HG02759 (cell line): ENCODE measurements around the gene DPP6.
"Not testable (repeated sequence)": the region's sequence is repeated elsewhere in the genome, so short reads cannot be mapped to it uniquely, and the experiment has no call there.

Experiments used
- ATAC-seq: cut with Tn5 transposase; IDR thresholded peaks from one replicate; pipeline ENCODE4 v1.9.1; 2021; ENCODE audit warnings: mild to moderate bottlenecking, moderate library complexity; ENCODE audit not compliant: unreplicated experiment

The DPP6 gene

DNA sequence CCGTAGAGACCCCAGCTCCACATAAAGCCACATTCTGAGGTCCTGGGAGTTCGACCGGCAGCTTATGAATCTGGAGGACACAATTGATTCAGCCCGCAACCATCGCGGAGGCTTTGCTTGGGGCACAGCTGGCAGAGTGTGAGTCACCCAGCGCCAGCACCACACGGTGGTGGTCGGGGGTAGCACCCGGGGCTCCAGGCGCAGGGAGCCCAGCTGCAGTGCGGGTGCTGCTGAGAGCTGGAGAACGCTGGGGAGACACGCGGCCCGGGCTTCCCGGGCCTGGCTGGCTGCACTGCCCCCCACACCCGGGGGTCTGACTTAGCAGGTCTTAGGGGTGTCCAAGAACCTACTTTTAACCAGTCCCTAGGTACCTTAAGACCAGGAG lies 862.8 kb downstream of the DPP6 start:
- no peak for ATAC-seq

DNA sequence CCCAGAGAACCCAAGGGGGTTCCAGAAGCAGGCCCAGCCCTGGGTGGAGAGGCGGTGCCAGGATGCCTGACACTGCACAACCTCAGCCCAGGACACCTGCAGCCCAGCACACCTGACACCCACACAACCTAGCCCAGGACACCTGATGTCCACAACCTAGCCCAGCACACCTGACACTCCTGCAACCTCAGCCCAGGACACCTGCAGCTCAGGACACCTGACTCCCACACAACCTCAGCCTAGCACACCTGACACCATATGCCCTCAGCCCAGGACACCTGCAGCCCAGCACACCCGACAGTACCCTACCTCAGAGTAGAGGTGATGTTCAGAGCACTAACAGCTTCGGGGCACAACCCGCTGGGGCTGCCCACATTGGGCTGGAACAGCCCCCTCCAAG lies 863.4 kb downstream of the DPP6 start:
- no peak for ATAC-seq

DNA sequence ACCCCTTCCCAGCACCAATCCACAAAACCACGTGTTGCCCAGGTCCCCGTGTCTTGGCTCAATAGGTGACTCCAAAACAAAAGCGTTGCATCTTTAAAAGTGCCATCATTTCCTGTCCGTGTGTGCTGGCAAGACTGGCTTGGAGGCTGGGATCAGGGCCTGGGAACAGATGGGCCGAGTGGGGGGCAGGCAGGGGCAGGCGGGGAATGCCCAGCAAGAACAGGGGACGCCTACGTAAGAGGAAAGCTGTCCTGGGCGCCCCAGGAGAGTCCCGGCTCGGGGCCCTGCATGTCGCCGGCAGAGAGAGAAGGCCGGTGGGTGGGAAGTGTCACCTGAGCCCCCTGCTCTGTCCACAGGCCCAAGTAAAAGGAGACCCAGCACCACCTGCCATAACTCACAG lies 864.2 kb downstream of the DPP6 start:
- no peak for ATAC-seq

GRCh38 chr7:154916856-154917807 lies 864.9 kb downstream of the DPP6 start:
- ATAC-seq, result no peak

DNA sequence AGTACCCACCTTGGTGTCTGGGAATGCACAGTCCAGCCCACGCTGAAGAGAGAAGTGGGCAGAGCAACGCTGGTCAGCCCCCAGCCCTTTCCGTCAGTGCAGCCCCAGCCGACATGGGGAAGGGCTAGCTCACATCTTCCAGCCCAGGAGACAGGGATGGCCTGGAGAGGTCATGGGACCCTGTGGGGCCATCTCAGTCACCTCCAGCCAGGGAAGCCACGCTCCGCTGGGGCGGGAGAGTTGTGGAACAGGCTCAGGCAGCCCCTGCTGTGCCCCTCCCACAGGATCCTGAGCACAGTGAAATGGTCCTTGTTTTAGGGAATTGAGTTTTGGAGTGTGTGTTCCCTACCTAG lies 865.6 kb downstream of the DPP6 start:
- ATAC-seq, result no peak

DNA sequence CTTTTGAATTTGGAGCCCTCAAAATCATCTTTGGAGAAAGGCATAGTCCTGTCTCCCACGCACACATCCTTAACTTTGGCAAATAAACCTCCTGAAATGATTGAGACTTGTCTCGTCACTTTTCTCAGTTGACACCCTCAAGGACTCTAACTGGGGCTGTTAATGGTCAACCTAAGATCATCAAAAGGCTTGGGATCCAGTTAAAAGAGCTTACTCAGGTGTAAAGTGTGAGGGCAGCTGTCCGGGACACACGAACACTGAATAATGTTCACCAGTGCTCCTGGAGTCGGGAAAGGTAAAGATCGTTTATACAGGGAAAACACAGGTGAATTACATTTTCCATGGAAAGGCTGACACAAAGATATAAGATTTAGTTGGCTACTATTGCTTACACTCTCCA lies 866.1 kb downstream of the DPP6 start:
- ATAC-seq, result no peak

- ATAC-seq, result no peak
These were observed 866.5 kb downstream of the DPP6 start for GRCh38 chr7:154918741-154919140.

DNA sequence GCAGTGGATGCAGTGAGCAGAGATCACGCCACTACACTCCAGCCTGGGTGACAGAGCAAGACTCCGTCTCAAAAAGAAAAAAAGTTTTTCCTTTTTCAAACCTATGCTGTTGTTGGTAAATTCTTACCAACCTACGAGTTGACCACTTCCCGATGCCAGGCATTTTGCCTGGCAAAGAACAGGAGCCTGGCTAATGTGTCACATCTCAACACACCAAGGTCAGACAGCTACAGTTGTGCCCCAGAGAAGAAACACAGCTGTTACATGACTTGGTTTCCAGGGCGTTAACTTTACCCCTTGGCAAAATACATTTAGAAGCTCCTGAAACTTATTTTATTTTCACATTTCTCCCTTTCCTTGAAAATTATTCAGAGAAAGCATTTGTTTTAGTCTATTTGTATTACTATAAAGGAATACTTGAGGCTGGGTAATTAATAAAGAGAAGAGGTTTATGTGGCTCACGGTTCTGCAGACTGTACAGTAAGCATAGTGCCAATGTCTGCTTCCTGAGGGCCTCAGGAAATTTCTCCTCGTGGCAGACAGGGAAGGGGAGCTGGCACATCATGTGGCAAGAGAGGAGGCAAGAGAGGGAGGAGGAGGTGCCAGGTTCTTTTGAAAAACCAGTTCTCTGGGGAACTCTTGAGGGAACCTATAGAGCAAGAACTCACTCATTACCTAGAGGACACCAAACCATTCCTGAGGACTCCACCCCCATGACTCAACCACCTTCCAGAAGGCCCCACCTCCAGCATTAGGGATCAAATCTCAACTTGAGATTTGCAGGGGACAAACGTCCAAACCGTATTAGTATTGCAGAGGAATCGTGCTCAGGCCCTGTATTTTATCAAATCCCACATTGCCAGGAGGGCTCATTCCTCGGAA lies 867.4 kb downstream of the DPP6 start:
- no peak for ATAC-seq

DNA sequence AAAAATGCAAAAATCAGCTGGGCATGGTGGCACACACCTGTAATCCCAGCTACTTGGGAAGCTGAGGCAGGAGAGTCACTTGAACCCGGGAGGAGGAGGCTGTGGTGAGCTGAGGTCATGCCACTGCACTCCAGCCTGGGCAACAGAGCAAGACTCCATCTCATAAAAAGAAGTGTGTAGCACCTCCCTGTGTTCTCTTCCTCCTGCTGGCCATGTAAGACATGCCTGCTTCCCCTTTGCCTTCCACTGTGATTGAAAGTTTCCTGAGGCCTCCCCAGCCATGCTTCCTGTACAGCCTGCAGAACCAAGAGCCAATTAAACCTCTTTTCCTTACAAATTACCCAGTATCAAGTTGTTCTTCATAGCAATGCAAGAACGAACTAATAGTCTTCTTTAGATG lies 870.3 kb downstream of the DPP6 start:
- not testable (repeated sequence) for ATAC-seq

DNA sequence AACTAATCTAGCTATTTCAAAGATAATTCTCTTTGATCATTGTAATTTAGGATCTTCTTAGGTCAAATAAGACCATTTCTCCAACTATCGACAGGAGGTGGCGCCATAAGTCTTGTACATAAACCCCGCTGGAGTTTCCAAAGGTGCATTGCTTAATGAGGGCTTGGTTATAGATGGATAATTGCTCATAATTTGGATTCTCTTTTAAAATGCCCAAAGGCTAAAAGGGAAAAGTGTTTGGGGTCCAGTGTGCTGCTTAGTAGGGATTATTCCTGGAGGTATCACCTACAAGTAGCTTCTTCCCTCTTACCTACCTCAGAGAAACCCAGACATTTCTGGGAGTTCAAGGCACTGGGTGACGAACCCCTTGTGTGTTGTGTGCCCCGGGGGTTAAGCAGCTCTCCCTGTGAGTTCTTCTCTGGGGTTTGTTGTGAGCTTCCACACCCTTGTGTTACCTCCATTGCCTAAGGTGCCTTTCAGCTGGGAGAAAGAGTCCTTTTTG lies 875.5 kb downstream of the DPP6 start:
- ATAC-seq, result peak; percentile 51

DNA sequence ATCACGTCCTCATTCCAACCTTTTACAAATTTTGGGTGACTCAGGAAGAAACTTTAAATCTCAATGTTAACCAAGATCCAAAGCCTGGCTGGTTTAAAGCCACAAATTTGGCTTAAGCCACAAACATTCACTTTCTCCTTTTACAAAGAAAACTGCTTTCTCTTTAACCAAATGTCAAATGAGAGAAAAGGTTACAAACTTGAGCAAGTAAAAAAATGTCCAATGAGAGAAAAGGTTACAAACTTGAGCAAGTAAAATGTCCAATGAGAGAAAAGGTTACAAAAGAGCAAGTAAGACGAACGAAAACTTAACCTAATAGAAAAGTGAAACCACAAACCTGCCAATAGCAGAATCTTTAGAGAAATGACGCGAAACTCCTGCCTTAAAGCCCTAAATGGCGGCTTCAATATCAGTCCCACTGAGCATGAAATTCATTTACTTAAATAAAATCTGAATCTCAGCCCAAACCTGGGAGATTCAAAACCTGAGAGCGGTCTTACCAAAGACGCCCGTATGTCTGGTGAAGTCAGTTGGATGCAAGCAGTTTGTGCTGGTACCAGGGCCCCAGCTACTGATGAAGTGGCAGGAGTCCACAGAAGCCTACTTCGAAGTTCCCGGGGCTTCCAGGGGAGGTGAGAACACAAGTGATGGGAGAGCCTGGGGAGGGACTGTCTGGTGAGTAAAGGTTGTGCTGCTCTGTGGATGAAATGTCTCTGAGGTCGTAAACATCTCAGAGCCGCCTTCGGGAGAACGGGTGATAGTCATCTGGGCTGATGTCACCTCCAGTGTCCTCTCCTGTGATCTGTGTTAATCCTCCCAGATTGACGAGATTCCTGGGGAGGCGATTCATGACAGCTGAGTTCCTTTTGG lies 876.2 kb downstream of the DPP6 start:
- ATAC-seq, result peak; percentile 82

DNA sequence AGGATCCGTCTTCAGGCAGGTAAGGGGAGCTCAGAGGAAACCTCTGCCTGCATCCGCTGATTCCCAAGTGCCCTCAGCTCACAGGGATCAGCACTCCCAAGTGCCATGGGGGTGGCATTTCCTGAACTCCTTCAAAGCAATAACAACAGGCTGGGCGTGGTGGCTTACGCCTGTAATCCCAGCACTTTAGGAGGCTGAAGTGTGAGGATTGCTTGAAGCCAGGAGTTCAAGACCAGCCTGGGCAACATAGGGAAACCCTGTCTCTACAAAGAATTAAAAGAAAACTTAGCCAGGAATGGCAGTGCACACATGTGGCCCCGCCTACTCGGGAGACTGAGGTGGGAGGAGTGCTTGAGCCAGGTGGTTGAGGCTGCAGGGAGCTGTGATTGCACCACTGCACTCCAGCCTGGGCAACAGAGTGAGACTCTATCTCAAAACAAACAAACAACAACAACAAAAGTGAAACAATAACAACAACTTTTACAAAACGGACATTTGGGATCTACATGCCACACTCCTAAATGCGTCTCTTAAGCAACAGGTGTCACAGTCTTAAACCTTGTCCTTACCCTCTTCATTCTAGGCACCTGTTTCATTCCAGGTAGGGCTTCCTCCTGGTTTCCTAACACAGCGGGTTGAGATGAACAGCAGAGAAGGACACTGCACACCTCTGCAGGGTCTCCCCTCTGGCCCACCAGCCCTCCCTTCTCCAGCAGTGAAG lies 877.0 kb downstream of the DPP6 start:
- peak; percentile 5 for ATAC-seq

DNA sequence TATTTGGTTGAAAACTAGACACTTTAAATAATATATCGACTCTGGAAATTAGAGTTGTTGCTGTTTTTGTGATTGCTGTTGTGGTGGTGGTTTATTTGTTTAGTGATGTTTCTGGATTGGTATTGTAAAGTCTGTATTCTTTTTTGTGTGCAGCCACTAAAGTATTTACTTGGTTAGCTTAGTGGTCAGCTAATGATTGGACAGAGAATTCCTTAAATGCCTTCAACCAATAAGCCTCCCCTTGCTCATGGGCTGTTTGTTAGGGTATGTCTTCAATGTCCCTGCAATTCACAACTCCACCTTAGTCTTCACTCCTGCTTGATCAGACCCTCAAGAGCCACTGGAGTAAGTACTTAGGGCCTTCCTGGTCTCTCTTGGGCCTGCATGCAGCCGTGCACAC lies 879.7 kb downstream of the DPP6 start:
- ATAC-seq, result no peak

DNA sequence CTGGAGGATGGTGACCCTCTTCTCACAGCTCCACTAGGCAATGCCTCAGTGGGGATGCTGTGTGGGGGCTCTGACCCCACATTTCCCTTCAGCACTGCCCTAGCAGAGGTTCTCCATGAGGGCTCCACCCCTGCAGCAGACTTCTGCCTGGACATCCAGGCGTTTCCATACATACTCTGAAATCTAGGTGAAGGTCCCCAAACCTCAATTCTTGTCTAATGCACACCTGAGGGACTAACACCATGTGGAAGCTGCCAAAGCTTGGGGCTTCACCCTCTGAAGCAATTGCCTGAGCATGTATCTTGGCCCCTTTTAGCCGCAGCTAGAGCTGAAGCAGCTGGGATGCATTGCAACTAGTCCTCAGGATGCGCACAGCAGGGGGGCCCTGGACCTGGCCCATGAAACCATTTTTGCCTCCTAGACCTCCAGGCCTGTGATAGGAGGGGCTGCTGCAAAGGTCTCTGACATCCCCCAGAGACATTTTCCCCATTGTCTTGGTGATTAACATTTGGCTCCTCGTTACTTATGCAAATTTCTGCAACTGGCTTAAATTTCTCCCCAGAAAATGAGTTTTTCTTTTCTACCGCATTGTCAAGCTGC lies 882.3 kb downstream of the DPP6 start:
- not testable (repeated sequence) for ATAC-seq

DNA sequence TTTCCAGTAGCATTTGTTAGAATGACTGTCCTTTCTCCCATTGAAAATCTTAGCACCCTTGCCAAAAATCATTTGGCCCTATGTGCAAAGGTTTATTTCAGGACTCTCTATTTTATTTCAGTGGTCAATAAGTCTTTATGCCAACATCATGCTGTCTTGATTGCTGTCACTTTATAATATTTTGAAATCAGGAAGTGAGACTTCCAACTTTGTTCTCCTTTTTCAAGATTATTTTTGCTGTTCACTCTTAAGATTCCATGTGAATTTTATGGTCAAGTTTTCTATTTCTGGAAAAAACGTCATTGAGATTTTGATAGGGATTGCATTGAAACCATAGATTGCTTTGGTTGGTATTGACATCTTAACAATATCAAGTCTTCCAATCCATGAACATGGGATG lies 885.6 kb downstream of the DPP6 start:
- ATAC-seq, result no peak

- no peak for ATAC-seq
These were observed 890.5 kb downstream of the DPP6 start for GRCh38 chr7:154942691-154943090.
